ENCODE data around the gene HOXD1. TPM values are rescaled to one million over a fixed set of nuclear protein-coding genes. Genes with fewer than 3 reads are reported as not detected.

Gene HOXD1
- total RNA-seq, 1 experiment from 2014 or later = not detected

DNA sequence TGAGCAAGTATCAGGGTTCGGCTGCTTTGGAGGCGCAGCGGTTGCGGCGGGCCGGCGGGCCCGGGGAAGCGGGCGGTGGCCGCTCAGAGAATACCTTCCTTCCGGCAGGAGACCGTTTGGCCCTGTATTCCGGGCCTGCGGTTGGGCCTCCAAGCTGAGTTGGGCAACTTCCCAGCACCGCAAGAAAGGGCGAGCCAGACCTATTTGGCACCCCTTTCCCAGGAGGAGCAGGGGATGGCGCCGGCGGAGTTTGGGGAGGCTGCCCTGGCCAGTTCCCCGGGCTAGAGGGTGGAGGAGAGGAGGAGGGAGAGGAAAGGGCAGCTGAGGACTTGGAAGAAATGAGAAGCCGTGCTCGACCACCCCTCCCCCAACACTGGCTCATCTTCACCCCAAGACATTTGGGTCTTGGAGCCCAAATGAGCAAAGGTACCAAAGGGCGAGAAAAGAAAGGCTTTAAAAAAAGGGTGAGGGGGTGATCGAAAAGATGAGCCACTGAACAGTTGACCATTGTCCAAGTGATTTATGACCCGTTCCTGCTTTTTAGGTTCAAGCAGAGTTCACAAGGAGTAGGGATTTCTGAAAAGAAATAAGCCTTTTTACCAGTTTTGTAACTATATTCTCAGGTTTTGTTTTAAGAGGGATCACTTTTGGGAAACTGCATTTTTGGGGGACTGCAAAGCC, 23.0 kb upstream of the HOXD1 start:
- Histone ChIP-seq H2AFZ (ENCODE audit: low read length) (no peak overlapping the region), H2AK5ac (ENCODE audit: insufficient read length, low read length) (no peak overlapping the region), H4K5ac (ENCODE audit: insufficient read length, low read depth, low read length) (no peak overlapping the region), H2BK15ac (ENCODE audit: low read depth, low read length) (no peak overlapping the region), H3K56ac (ENCODE audit: insufficient read length, low read depth, low read length) (no peak overlapping the region), H3K79me2 (ENCODE audit: insufficient read depth, low read length) (no peaks in the 10 kb centered on the region), H3K79me1 (ENCODE audit: insufficient read depth, low read depth, low read length, poor library complexity, severe bottlenecking) (no peaks in the 10 kb centered on the region), H2BK5ac (ENCODE audit: insufficient read length, low read length) (no peak overlapping the region), H4K8ac (replicated peaks; ENCODE audit: insufficient read length, low read depth, low read length) (no peak overlapping the region), H3K9me3 (ENCODE audit: control insufficient read depth, low read depth, low read length) (no peaks in the 10 kb centered on the region), H3K4me2 (ENCODE audit: insufficient read depth, insufficient read length, low read length) (no peak overlapping the region), H3K4me1 (ENCODE audit: insufficient read depth, low read length) (no peaks in the 10 kb centered on the region), H2BK120ac (ENCODE audit: low read depth, low read length, poor library complexity, severe bottlenecking) (no peak overlapping the region), H3K18ac (ENCODE audit: insufficient read length, low read depth, low read length) (no peak overlapping the region), H3T11ph (ENCODE audit: low read length) (no peak overlapping the region), H3K27ac (ENCODE audit: insufficient read length, low read depth, low read length) (no peak overlapping the region), H3K14ac (ENCODE audit: insufficient read depth, low read length) (no peak overlapping the region), H4K20me1 (ENCODE audit: control insufficient read depth, insufficient read depth, insufficient read length) (peaks cover 2% of the 10 kb centered on the region), H3K23ac (ENCODE audit: insufficient read length, low read depth, low read length) (no peak overlapping the region), H4K91ac (ENCODE audit: insufficient read length, low read depth, low read length) (no peak overlapping the region), H3K4ac (ENCODE audit: low read depth, low read length) (no peak overlapping the region), H3K9ac (ENCODE audit: extremely low read depth, insufficient read length, low read length) (no peak overlapping the region), H2BK12ac (ENCODE audit: insufficient read length, low read depth, low read length) (no peak overlapping the region), H3K23me2 (ENCODE audit: insufficient read length, low read depth, low read length, poor library complexity, severe bottlenecking) (no peaks in the 10 kb centered on the region), H3K27me3 (ENCODE audit: insufficient read depth, low read length) (peaks cover 97% of the 10 kb centered on the region), H2BK20ac (ENCODE audit: low read depth, low read length, poor library complexity, severe bottlenecking) (no peak overlapping the region)
- H3K9me3 Mint-ChIP-seq = peaks cover 0 to 5% of the 10 kb centered on the region in 2 experiments; a peak in 3 of 5 replicates
- peaks cover 100% of the 10 kb centered on the region for H3K27me3 Mint-ChIP-seq (ENCODE audit: low read depth)
- H3K4me3 Mint-ChIP-seq = peak overlapping the region in 1 of 2 experiments; percentile 48; a peak in 1 of 5 replicates
- H3K27ac Mint-ChIP-seq = no peak overlapping the region
- H3K36me3 Mint-ChIP-seq (ENCODE audit: insufficient read depth in 1 of 3, low read depth in 3 of 3) = no peaks in the 10 kb centered on the region; a peak in 1 of 7 replicates
- TF ChIP-seq, protein P1, sequence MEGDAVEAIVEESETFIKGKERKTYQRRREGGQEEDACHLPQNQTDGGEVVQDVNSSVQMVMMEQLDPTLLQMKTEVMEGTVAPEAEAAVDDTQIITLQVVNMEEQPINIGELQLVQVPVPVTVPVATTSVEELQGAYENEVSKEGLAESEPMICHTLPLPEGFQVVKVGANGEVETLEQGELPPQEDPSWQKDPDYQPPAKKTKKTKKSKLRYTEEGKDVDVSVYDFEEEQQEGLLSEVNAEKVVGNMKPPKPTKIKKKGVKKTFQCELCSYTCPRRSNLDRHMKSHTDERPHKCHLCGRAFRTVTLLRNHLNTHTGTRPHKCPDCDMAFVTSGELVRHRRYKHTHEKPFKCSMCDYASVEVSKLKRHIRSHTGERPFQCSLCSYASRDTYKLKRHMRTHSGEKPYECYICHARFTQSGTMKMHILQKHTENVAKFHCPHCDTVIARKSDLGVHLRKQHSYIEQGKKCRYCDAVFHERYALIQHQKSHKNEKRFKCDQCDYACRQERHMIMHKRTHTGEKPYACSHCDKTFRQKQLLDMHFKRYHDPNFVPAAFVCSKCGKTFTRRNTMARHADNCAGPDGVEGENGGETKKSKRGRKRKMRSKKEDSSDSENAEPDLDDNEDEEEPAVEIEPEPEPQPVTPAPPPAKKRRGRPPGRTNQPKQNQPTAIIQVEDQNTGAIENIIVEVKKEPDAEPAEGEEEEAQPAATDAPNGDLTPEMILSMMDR (conservative IDR thresholded peaks at IDR 0.05) = no peak
- DNase-seq = no peak
- no CpG with 5 or more reads among the region's 26 CpGs for WGBS (ENCODE audit: extremely low coverage, insufficient read length, low lambda C conversion rate)
- H3K4me1 Mint-ChIP-seq = peaks cover 0 to 26% of the 10 kb centered on the region in 2 experiments; a peak in 3 of 4 replicates
